GM19455 (cell line): ENCODE measurements around the gene KHDC4.
A peak's percentile ranks its signal among the peaks of the same experiment; 100 is the strongest.

ENCODE experiments used
- ATAC-seq: cut with Tn5 transposase; IDR thresholded peaks from one replicate; pipeline ENCODE4 v1.9.1; 2021; ENCODE audit not compliant: unreplicated experiment

The KHDC4 gene

DNA sequence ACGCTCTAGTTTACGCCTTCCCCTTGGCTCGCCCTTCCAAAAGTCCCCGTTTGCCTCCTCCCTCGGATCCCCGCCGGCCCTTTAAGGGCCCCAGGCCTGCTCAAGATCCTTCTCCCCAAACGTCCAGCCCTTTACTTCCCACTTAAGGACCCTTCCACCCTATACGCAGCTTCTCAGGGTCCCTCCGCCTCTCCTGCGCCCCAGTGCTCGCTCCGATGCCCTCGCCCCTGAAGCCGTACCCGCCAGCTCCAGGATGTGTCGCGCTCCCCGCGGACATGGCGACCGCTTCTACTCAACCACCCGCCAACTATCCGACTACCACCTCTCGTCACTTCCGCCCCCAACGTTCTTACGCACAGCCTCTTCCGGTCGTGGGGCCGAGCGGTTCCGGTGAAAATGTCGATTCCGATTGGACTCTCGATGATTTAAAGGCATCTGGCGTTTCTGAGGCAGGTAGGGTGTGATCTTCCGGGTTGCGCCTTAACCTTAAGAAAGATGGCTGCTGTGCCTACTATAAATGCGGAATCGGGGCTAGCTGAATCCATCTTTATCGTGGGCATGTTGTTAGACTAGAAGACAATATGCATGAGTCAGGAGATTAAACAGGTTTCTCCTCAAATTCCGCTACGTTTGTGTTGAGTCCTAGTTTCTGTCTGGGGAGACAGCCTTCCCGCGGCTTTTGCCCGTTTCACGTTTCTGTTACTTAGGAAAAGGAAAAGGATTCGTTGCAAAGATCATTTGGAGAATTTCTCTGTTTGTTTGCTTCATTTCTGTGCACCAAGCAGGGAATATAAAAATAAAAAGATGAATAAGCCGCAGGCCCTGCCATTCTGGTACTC is at the start of gene KHDC4:
TSS of gene KHDC4 (minus strand) at position 317 of the 839 bp plus-strand sequence. CDS start at position 277, 40 bp downstream.
- ATAC-seq, result peak; percentile 83

DNA sequence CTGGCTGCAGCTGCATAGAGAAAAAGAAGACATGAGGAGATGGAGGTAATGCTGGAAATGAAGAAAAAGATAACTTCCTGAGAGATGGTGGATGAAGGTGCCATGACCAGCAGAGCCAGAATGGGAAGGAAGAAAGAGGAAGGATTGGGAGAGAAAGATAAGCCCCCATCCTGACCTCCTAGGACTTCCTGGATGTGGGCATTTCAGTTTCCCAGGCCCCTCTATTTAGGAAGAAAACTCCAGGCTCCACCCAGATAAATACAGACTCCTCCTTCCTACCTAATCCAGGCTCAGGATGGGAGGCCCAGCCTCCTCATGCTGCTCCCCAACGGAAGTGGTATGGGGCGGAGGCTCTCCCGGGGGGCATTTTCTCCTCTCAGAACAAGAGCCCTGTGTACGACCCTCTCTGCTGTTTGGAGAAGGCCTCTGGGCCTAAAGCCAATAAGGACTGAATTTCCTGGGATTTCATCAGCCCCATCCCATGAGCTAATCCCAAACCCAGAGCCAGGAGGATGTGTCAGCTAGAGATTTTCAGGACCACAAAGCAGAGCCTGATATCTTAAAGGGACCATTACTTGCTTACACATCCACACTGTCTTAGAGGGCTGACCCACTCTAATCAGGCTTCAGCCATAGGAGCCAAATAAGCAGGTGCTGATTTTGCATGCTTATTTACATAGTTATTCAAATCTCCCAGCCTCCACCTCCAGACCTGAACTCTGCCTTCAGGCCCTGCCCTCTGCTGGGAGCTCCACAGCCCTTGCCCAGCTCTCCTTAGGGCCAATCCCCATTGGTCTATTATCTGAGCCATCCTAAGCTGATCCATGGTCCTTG is 49.2 kb upstream of the KHDC4 start:
- ATAC-seq, result no peak

DNA sequence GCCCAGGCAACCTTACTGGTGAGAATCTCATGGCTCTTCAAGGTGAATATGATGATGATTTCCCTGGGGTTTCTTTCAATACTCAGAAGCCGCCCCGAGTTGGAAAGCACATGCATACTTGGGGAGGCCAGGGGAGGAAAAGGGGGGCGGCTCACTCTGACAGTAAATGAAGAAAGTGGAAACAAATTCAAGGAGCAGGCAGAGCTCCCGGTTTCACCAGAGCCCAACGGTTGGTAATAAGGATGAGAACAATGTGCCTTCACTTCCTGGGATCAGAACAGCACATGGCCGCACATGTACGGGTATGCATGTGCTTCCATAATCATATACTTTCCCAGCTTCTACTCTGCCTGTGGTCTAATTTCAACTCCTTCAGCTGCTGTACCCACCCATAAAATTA is 47.9 kb upstream of the KHDC4 start:
- no peak for ATAC-seq

DNA sequence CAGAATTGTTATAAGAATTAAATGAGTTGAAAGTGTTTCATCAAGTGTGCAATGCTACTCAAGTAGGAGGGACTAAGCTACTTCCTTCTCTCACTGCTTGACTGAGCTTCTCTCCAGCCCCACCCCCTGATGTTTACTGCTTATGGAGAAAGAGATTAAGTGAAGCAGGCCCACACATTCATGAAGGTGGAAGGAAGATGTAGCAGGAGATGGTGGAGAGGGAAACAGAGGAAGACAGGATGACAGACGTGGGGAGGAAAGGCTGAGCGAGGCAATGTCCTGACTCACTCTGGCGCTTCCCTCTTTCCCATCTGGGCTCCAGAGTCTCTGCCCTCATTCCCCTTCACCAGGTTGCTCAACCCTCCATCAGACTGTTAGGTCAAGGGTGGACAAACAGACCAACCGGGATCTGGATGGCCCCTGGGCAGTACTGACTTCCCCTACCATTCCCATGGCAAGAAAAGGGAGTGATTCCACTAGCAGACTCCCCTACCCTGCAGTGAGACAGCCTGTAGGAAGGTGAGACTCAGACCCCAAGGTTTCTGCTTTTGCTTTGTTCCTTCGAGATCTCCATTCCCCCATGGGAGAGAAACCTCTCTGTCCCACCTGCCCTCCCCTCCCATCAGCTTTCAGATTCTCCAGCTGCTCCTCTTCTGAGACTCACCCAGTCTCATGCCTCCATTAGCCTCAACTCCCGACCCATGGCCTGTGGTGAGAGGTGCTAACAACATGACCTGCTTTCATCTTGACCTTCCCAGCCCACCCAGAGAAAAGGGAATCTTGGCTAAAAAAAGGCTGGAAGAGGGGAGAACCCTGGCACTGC is 47.3 kb upstream of the KHDC4 start:
- ATAC-seq, result no peak

DNA sequence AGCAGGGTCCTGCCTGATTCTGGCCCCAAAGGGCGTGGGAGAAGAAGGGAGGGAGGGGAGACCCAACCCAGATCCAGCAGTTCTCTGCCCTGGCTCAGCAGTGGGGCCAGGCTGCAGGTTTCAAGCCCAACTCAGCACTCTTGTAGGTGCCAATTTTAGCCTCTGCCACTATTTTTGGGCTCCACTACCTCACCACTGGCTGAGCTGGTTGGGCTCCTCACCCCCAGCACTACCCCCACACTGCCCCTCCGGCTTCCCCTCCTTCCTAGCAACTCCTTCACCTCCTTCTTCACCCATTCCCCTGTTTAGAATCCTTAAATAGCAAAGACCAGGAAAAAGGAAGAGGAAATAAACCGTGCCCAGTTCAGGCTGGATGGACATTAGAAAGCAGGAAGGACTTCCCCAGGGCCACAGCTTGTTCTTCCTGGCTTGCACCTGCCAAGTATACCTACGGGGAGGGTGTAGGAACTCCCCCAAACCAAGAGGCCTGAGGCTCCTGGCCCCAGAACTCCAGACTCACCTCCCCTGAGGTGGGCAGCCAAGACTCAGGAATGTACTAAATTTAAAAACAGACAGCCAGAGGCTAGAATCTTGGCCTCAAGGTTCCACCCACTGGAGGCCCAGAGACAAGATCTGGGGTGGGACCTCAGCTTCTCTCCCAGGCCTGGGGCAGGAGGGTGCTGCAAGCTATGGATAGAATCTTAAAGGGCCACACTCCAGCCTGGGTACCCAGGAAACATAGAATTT is 45.6 kb upstream of the KHDC4 start:
- ATAC-seq, result no peak

GRCh38 chr1:155978973-155979429 is 44.8 kb upstream of the KHDC4 start:
- ATAC-seq, result no peak

DNA sequence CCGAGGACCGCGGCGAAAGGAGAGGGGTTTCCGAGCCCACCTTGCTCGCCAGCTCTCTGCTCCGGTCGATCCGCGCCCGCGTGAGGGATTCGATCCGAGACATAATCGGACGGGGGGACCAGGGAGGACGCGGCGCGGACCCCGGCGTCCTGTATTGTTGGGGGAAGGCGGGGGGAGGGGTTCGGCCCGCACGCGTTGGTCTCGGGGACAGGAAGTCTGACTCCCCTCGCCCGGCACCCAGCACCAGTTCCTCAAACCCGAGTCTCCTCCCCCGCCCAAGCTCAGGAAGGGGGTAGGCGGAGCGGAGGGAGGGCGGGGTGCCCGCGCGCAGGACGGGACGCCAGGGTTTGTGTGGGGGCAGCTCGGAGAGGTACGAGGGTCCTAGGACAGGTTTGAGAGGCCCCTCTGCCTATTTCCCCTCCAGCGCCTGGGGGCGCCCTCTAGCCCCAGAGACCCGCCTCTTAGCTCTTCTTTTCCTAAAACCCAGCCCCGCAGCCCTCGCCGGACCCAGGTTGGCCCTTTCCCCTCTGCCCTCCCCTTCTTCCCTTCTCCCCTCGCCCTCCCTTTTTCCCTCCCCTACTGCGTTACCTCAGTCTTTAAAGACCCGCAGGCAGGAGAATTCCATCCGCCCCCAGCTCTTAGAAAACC is 44.2 kb upstream of the KHDC4 start, which contains the start of gene ARHGEF2:
TSS of gene ARHGEF2 (minus strand) at position 223 of the 648 bp plus-strand sequence. CDS start at position 103, 120 bp downstream.
- peak; percentile 57 for ATAC-seq

GRCh38 chr1:155977690-155978324 is 43.6 kb upstream of the KHDC4 start:
- ATAC-seq, result no peak

GRCh38 chr1:155976913-155977689 is 42.9 kb upstream of the KHDC4 start:
- ATAC-seq, result no peak

GRCh38 chr1:155976062-155976912 is 42.1 kb upstream of the KHDC4 start:
- ATAC-seq, result no peak

GRCh38 chr1:155975375-155976061 is 41.3 kb upstream of the KHDC4 start:
- ATAC-seq, result no peak

GRCh38 chr1:155974208-155975115 is 40.2 kb upstream of the KHDC4 start:
- ATAC-seq, result no peak

- ATAC-seq, result no peak
Measured at GRCh38 chr1:155973723-155974122, 39.5 kb upstream of the KHDC4 start.

DNA sequence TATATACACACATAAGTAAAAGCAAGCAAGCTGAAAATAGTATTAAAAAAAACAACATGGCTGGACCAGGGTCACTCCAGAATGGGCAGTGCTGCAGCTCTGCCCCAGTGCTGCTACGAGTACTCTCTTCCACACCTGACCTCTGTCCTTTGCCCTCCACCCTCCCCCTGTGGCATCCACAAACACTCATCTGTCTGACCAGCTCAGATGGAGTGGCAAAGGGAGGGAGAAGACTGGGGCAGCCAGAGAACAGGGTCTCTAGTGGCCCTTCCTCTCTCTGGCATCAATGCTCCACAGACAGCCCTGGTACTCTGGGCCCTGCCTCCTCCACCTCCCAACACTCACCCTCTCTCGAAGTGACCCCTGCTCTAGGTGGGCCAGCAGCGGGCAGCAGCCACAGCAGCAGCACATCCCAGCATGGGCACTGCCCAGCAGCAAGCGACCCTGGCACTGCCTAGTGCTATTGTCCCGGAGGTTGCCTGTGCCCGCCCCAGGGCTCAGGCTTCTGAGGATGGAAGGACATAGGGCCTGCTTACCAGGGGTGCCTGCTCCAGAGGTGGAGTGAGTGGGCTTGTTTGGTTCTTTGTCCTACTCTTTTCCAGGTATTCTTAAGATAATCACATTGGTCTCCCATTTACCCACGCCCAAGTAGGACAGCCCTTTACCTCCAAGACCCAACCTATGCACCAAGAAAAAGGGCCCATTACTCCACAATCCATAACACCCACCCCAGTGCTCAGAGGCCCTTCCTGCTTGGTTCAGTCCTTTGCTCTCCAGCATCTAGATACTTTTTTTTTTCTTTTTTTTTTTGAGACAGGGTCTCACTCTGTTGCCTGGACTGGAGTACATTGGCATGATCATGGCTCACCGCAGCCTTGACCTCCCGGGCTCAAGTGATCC is 37.9 kb upstream of the KHDC4 start:
- ATAC-seq, result no peak
